Suprapubic skin (tissue), 4 donors: ENCODE measurements around the gene CPPED1.

Experiments used
- CTCF ChIP-seq, 2 donors: fragments of 200-600 bp in 1 of 2; fragments of 450-650 bp in 1 of 2; sonication (generic) in 1 of 2; IDR thresholded peaks; one replicate each; pipeline ENCODE4 v1.5.1; 2016 to 2019; ENCODE audit warnings: antibody characterized with exemption in 2 of 2, mild to moderate bottlenecking in 1 of 2, moderate library complexity in 1 of 2
- POLR2A ChIP-seq, 2 donors: fragments of 450-650 bp; IDR thresholded peaks; one replicate each; pipeline ENCODE4 v1.6.1; 2017; ENCODE audit warnings: antibody characterized with exemption in 2 of 2, mild to moderate bottlenecking in 2 of 2, moderate library complexity in 2 of 2
- POLR2AphosphoS5 ChIP-seq, 3 donors: sonication (generic); formaldehyde crosslinking; IDR thresholded peaks; one replicate each; pipeline ENCODE4 v1.6.1; 2017; ENCODE audit warnings: antibody characterized with exemption in 3 of 3

DNA sequence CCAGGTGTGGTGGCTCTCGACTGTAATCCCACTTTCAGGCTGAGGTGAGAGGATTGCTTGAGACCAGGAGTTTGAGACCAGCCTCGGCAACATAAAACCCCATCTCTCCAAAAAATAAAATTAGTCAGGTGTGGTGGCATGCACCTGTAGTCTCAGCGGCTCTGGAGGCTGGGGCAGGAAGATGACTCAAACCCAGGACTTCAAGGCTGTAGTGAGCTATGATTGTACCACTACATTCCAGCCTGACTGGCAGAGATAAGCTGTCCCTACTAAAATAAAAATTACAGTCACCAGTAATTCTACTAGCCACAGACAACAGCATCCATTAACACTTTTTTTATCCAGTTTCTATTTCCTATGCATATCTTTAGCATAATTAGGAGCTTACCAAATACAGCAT lies 176.3 kb downstream of the CPPED1 start:
- TF ChIP-seq POLR2AphosphoS5 (IDR thresholded peaks at IDR 0.05) (no peak), CTCF (IDR thresholded peaks at IDR 0.05) (no peak), POLR2A (IDR thresholded peaks at IDR 0.05) (no peak)
